LoVo (cell line): ENCODE measurements around the gene HDAC4.

Source experiments
- DNase-seq: peaks from one replicate; pipeline ENCODE4 v3.0.0-alpha.2; 2016; ENCODE audit warnings: low spot score

HDAC4 gene

DNA sequence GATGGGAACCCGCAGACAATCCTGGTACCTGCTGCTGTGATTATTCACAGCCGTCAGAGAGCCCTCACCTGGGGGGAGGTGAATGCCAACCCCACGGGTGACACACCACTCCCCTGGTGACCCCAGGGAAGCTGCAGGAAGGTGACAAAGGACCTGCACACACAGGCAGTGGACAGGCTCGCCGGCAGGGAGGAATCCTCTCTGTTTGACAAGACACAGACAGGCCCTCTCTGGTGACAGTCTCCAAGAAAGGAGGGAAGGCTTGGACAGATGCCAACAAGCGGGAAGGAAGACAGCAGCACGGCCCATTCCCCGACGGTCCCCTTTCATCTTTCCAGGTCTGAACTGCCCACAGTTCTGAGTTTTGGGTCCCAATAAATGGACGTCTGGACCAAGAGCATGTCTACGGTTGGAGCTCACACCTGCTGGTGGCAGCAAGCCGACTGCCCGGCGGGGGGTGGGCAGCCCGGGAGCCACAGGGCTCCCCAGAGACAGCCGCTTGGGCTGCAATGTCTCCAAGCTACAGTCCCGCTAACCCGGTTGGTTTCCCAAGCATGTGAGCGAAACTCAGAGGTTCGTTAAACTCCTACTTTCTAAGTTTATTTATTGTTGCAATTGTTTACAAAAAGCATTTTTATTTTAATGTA lies 31.8 kb downstream of the HDAC4 start:
- DNase-seq: no peak

DNA sequence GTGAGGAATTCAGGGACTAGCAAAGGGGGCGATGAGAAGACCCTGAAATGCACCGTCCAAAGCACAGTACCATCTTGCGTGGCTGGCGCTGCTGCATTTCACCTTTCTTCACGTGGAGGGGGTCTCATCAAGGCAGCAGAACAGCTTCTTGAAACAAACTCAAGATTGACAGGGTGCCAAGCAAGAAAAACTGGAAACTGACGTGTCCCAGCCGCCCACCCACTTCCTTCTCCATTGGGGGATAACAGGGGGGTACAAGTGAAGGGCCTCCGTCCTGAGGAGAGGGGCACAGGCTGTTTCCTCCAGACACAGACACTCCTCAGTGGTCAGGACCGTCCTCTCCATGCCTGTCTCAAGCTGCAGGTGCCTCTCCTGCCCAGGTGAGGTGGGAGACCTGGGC lies 32.5 kb downstream of the HDAC4 start:
- no peak for DNase-seq

DNA sequence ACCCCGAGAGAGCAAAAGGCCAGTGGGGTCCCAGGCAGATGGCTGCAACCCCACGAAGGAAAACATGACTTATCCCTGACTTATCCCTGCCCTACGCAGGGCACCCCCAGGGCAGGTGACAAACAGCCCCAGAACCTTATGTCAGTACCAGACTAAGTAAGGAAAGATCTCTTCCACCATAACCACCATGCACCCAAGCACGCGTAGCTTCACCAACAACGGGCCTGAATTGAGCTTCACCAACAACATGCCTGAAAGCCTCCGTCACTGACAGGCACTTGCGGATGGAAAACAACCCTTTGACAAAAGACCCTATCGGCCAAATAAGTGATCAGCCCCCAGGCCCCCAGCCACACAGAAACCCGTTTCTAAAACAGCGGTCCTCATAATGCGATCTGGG lies 34.1 kb downstream of the HDAC4 start:
- DNase-seq: no peak

DNA sequence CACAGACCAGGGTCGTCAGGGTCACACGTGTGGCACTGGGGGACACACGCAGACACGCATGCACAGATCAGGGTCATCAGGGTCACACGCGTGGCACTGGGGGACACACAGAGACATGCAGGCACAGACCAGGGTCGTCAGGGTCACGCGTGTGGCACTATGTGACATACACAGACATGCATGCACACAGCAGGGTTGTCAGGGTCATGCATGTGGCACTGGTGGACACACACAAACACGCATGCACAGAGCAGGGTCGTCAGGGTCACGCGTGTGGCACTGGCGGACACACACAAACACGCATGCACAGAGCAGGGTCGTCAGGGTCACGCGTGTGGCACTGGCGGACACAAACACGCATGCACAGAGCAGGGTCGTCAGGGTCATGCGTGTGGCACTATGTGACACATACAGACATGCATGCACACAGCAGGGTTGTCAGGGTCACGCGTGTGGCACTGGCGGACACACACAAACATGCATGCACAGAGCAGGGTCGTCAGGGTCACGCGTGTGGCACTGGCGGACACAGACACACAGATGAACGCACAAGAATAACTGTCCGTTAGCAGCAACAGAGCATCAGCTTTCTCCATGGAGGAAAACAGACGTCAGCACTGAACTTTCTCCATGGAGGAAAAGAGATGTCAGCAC lies 34.9 kb downstream of the HDAC4 start:
- no peak for DNase-seq

DNA sequence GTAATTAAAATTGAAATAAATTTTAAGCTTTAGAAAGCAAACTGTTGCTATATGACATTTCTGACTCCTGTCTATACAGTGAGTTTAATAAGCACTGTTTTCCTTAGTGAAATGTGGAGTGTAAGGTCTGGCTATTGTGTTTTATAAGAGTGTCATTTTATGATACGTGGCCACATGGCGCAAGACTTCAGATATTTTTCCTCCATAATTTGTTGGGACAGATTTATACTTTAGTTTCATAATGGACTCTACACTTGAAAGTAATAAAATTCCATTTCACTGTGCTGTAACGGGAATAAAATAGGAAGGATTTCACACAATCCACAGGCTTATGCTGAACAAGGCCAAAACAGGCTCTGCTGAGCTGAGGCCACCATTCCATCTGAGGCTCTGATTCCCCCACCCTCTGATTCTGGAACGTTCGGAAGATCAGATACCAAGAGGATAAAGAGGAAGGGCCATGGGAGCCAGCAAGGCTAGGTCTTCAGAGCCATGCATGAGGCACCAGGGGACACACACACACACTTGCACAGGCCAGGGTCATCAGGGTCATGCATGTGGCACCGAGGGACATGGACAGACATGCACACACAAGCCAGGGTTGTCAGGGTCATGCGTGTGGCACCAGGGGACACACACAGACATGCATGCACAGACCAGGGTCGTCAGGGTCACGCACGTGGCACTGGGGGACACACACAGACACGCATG lies 35.6 kb downstream of the HDAC4 start:
- no peak for DNase-seq

DNA sequence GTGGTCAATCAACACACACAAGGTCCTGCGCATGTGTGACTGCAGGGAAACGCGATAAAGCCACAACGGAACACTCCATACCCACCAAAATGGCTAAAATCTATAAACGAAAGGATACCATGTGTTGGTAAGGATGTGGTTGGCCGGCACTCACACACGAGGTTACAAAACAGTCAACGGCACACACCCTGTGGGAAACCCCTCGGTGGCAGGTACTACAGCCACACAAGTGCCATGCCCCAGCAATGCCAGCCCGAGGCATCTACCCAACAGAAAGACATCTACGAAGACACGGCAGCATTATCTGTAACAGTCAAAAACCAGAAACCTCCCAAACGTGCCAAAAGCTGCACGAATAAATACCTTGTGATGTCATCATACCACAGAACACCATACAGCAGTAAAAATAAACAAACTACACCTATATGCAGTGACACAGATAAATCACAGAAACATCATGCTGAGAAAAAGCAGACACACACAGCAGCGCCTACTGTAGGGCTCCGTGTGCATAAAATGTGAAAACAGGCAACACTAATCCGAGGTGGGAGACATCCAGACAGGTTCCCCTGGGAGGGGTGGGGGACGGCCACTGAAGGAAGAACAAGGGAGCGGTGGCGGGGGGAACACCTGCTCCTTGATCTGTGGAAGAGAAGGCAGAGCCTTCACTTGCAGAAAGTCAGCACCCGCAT lies 36.7 kb downstream of the HDAC4 start:
- DNase-seq: no peak

DNA sequence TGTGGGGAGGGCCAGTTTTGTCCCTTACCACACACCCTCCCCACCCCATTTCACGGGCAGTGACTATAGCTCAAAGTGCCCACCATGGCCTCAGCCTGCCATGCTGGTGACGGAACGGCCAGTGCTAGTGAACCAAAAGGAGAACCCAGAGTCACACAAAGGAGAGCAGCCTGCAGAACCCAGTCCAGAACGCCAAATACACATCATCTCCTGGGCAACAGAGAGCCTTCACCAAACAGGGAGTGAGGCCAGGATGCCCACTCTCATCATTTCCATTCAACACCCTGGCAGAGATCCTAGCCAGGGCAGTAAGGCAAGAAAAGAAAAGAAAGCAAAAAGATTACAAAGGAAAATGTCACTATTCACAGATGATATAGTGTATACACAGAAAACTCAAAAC lies 38.3 kb downstream of the HDAC4 start:
- no peak for DNase-seq

DNA sequence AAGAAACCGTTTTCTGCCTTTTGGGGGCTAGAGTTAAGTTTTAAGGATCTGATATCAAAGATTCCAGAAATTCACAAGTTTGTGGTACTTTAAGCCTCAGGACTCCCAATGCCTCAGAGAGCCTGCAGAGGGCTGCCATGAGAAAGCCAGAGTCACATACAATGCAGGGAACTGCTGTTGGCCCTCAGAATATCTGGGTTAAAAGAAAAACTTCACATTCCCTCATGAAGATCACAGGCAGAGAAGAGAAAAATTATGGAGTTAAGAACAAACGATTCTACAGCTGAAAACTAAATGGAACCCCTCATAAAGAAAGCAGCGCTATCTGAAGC lies 39.5 kb downstream of the HDAC4 start:
- no peak for DNase-seq

DNA sequence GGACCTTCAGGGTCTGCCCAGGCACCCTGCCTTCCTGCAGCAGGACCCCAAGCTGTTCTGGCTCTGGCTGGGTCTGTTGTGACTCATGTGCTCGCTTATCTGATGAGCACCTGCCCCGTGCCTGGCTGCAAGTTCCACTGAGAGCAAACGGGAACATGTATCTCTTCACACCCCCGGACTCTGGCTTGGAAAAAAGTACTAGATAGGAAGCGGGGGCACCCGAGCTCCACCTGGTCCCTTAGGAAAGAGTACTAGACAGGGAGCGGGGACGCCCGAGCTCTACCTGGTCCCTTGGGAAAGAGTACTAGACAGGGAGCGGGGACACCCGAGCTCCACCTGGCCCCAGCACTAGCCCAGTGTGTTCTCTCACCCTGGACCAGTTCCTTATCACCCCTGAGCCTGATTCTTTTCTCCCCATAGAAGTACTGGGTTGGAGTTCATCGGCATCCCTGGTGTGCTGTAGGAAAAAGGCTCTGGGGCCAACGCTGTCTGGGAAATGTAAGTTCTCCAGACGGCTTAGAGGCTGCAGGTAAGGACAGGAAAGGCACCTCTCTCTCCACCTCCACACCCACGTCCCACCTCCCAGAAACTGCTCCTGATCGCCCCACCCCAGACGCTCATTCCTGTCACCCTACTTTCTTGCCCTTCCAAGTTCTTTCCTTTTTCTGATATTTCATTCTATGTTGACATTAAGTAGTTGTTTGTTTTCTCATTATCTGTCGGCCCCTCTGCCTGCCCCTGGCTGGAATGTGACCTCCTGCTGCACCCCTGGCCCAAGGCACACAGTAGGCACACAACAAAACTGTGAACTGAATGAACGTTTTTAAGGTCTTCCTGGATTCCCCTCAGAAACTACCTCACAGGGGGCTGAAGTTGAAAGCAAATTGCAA lies 40.2 kb downstream of the HDAC4 start:
- DNase-seq: no peak

DNA sequence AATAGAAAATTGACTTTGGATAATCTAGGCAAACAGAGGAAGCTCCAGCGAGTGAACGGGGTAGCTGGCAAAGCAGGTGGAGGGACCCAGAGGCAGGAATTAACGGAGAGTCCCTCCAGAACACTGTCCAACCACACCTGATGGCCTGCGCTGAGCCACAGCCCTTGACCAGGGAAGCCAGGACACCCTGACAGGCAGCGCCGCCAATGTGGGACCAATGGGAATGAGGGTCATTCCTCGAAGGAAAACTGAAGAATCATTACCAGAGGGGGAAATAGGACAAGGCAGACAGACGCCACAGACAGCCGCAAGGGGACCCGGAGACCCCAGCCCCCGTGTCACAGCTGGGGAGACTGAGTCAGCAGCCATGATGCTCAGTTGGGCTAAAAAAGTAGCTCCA lies 40.8 kb downstream of the HDAC4 start:
- DNase-seq: no peak

DNA sequence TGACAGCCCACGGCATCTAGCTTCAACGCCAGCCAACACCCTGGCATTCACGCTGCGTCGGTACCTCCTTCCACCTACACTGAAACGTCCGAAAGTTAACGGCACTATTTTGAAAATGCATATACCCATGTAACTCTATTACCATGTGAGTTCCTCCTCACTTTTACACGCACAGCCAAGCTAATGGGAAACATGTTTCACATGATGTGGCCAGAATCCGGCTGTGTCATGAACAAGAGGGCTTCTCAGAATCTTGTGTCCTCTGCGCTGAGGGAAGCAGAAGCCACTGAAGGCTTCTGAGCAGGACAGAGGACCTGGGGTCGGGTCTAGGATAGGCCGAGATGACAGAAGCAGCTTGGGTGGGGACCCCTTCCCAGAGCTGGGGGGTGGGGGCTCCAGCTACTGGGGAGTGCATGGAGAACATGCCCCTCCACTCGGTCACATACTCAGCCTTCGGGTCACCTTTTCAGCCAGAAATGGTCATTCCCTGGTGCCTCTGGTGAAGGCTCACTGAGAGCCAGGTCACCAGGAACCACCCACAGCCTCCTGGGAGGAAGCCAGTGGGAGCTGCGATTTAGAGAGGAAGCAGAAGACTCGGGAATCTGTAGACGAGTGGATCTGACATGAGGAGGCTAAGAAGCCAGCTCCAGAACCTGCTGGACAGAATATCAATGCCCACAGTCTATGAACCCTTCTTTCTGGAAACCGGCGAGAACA lies 41.5 kb downstream of the HDAC4 start:
- no peak for DNase-seq

DNA sequence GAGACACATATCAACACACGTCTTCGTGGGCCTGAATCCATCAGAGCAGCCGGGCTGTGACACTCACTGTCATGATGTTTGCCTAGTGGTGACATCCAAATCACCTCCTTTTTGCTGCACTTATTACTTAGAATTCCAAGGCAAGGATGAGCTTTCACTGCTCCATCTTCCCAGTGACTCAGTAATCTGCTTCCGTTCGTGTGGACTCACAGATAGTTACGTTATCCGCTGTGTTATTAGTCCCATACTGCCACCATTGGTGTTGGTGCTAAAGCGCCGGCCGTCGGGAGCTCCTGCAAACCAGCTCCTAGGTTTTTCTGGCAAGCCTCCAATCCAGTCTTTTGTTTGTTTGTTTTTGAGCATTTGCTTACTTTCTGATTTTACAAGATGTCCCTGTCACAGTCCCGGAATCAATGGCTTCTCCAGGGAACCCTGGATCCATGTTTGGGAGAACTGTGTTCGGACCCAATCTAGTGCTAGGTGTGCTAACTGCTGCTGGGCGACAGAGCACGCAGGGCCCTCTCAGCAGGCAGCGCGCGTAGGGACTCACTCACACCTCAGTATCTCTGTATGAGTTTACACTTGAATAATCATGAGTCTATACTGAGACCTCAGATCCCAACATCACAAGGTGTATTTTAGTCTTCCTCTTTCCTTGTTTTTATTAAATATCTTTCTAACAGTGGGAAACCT lies 42.6 kb downstream of the HDAC4 start:
- DNase-seq: no peak

DNA sequence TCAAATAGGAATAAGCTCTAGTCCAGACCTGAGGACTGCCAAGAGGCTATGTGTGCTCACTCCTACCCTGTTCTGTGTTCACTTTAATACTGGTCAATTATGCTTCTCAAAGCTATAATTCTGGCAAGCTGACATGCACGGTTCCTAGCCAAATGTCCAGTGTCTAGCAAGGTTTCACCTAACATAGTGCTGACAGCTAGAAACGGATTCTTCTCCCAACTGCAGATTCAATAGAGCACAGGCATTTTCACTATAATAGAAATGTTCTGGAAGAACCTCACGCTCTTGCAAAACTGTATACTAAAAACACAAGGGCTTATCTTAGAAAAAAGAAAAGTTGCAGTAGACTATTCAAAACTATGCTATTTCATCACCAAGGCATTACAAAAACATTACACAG lies 45.1 kb downstream of the HDAC4 start:
- DNase-seq: no peak

DNA sequence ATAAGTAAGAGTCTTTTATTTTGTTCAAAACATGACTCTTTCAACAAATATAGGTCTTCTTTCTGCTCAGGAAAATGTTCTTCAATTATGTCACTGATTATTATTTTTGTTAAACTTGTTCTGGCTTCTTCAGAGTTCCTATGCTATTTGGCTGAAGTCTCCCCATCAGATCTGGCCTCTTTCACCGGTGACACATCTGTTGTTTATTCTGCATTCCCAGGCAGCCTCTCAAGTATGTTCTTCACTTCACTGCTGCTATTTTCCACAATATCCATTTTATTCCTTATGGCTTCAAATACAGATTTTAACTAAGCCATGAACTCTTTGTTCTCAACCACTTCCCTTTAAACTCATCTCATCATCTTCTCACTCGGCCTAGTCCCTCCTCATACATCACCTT lies 45.7 kb downstream of the HDAC4 start:
- DNase-seq: no peak

DNA sequence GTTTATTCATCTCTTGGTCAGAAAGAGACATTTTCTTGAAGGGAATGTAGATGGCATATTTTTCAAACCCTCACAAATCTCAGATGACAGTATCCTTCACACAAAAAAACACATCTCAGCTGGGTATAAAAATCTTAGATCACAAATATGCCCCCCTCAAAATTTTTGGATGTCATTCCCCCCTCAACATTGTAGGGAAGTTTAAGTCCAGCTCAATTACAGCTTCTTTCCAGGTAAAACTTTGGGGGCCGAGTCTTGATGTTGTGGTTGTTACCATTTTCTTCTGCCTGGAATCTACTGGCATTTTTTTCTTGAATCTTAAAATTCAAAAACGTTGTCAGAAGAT lies 46.1 kb downstream of the HDAC4 start:
- no peak for DNase-seq

DNA sequence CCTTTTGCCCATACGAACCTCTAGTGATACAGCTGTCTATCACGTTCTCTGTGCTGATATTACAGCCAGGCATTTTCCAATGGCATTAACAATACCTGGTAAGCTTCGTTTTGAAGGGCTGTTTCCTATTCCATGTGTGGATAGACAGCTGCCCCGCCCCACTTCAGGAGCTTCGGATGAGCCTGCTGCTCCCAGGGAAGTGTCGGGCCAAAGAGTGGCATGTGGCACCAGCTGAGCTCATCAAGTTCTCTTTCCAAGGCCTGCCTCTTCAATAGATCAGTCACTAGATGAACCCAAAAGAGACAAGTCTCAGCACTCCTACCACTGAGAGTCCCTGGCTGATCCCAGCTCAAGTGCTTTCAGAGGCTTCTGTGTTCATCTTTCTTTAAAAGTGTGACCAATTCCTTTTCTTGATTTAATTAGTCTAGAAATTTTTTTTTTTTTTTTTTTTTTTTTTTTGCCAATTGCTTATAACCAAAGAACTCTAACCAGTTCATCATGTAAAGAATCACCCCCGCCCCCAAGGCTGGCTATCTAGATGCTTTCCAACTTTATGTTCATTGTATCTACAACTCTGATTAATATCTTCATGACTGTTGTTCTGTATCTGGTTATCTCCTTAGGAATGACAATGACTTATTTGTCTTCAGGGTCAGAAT lies 46.6 kb downstream of the HDAC4 start:
- no peak for DNase-seq

DNA sequence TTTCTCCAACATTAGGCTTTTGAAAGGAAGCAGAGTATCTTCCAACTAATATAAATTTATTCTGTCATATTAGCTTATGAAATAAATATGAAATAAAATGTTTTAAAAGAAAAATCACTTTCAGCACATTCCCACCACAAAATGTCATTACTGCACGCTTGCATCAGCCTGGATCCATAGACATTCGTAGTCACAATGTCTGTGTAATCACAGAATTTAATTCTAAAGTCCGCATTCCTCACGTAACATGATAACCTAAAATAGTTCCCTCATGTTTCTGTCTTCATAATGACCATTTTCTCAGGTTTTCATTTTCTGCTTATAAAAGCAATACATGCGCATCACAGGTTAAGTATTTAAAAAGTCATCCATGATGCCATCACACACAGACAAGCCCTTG lies 47.1 kb downstream of the HDAC4 start:
- no peak for DNase-seq

DNA sequence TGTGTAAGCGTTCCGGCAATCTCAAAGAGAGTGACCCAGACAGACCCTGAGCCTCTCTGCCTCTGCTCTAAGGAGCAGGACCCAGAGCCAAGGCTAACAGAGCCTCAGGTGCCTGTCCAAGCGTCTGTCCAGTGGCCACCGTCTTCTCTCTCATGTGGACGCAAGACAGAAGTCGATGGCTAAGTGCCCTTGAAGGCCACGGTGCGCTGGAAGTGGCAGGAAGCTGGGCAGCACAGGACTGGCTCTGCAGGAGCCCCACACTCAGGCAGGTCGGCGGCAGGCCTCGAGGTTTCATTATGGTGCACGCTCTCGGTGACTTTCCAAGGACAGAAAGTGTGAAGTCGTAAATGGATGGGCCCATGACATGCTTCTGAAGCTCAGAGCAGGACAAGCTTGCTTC lies 49.1 kb downstream of the HDAC4 start:
- DNase-seq: no peak

DNA sequence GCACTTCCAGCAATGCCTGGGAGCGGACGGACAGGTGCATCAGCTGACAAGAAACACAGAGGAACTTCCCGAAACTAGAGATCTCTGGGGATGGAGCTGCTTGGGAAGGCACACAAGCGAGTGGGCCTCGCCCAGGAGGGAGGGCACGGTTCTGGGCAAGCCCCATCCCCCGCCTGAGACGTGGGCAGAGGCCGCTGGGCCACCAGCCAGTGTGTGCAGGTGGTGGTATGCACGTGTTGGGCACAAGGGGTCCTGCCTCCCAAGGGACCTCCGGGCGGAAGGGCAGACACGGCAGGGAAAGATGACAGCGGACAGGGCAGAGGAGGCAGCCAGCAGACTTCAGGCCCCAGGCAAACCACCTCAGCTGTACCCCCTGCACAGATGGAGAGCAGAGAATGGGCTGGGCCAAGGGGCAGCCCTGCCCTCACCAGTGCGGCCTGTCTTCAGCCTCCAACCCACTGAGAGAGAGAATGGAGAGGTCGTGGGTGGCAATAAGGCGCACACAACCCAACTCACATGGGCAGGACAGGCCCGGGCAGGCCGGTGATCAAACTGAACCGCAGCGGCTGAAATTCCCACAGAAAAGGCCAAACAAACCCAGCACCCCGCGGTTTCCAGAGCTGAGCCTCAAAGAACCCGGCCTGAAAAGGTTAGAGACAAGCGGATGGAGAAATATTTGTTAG lies 51.2 kb downstream of the HDAC4 start:
- no peak for DNase-seq
